Endothelial cell of umbilical vein (primary cell): Measurements from ENCODE around the gene C16orf74.

Source experiments
- CTCF ChIP-seq, 2 donors: IDR thresholded peaks; 1 replicate in 1 of 2; 2 replicates in 1 of 2; pipeline ENCODE4 v1.5.1; 2011; ENCODE audit warnings: low read length in 2 of 2, mild to moderate bottlenecking in 2 of 2, moderate library complexity in 2 of 2, control low read depth in 1 of 2, inconsistent platforms in 1 of 2, low read depth in 1 of 2; ENCODE audit not compliant: insufficient read depth in 1 of 2; ENCODE audit errors: extremely low read depth in 1 of 2
- EZH2 ChIP-seq: IDR thresholded peaks from 2 replicates; pipeline ENCODE4 v1.6.1; 2012; ENCODE audit warnings: borderline replicate concordance, low read depth, mild to moderate bottlenecking, moderate library complexity, low read length, inconsistent platforms; ENCODE audit not compliant: severe bottlenecking
- FOS ChIP-seq: IDR thresholded peaks from 2 replicates; pipeline ENCODE4 v1.6.1; 2011; ENCODE audit warnings: mild to moderate bottlenecking, low read length, moderate library complexity, borderline replicate concordance; ENCODE audit not compliant: insufficient read depth
- JUN ChIP-seq: IDR thresholded peaks from 2 replicates; pipeline ENCODE4 v1.6.1; 2011; ENCODE audit warnings: borderline replicate concordance, low read depth; ENCODE audit not compliant: insufficient read length, insufficient read depth
- MAX ChIP-seq: IDR thresholded peaks from 2 replicates; pipeline ENCODE4 v1.6.1; 2011; ENCODE audit not compliant: insufficient read depth, insufficient read length
- POLR2A ChIP-seq: IDR thresholded peaks from 2 replicates; pipeline ENCODE4 v1.6.1; 2012; ENCODE audit warnings: low read depth, mild to moderate bottlenecking, control low read depth, low read length
- POLR2AphosphoS5 ChIP-seq: IDR thresholded peaks from 2 replicates; pipeline ENCODE4 v1.6.1; 2012; ENCODE audit warnings: low read depth, mild to moderate bottlenecking, control low read depth, low read length, moderate library complexity; ENCODE audit not compliant: insufficient read depth

GRCh38 chr16:85665929-85666328 lies 85.0 kb downstream of the C16orf74 start:
- TF ChIP-seq CTCF (IDR thresholded peaks at IDR 0.05; ENCODE audit: extremely low read depth in 1 of 2, insufficient read depth in 1 of 2, low read depth in 1 of 2, low read length in 2 of 2) (no peak), POLR2A (no peak), EZH2 (no peak), MAX (no peak), POLR2AphosphoS5 (no peak), FOS (no peak), JUN (no peak)
